Hepatocyte (in vitro differentiated cells): ENCODE measurements around the gene TRPC4AP.

Source experiments
- EZH2 ChIP-seq: fragments of 200-600 bp; sonication (generic); IDR thresholded peaks from 2 replicates; pipeline ENCODE4 v1.6.1; 2016; ENCODE audit warnings: antibody characterized with exemption, mild to moderate bottlenecking, borderline replicate concordance
- EZH2phosphoT487 ChIP-seq: fragments of 200-600 bp; sonication (generic); IDR thresholded peaks from one replicate; pipeline ENCODE4 v1.6.1; 2018; ENCODE audit warnings: antibody characterized with exemption, mild to moderate bottlenecking, low read depth, moderate library complexity; ENCODE audit not compliant: unreplicated experiment, severe bottlenecking
- TF ChIP-seq, protein P1 (sequence below): fragments of 200-600 bp; sonication (generic); IDR thresholded peaks from 2 replicates; pipeline ENCODE4 v1.5.1; 2016; ENCODE audit warnings: antibody characterized with exemption, mild to moderate bottlenecking; ENCODE audit not compliant: poor library complexity

GRCh38 chr20:34978092-34978744, 114.4 kb downstream of the TRPC4AP start:
- TF ChIP-seq, protein P1, sequence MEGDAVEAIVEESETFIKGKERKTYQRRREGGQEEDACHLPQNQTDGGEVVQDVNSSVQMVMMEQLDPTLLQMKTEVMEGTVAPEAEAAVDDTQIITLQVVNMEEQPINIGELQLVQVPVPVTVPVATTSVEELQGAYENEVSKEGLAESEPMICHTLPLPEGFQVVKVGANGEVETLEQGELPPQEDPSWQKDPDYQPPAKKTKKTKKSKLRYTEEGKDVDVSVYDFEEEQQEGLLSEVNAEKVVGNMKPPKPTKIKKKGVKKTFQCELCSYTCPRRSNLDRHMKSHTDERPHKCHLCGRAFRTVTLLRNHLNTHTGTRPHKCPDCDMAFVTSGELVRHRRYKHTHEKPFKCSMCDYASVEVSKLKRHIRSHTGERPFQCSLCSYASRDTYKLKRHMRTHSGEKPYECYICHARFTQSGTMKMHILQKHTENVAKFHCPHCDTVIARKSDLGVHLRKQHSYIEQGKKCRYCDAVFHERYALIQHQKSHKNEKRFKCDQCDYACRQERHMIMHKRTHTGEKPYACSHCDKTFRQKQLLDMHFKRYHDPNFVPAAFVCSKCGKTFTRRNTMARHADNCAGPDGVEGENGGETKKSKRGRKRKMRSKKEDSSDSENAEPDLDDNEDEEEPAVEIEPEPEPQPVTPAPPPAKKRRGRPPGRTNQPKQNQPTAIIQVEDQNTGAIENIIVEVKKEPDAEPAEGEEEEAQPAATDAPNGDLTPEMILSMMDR, result no peak
- TF ChIP-seq EZH2, result no peak
- no peak for TF ChIP-seq EZH2phosphoT487
